ENCODE measurements around the gene FLACC1.

FLACC1 gene

GRCh38 chr2:201353116-201353515 lies 4.0 kb downstream of the FLACC1 start:
- Histone ChIP-seq H3K27me3 (ENCODE audit: insufficient read depth, poor library complexity, severe bottlenecking) (no peaks in the 10 kb centered on the region), H3K27ac (ENCODE audit: poor library complexity, severe bottlenecking) (no peak overlapping the region), H3K4me3 (ENCODE audit: severe bottlenecking) (no peak overlapping the region), H3K9me3 (ENCODE audit: severe bottlenecking) (no peaks in the 10 kb centered on the region), H3K36me3 (ENCODE audit: low read depth) (no peaks in the 10 kb centered on the region), H3K4me1 (ENCODE audit: insufficient read depth, poor library complexity, severe bottlenecking) (no peaks in the 10 kb centered on the region)
- TF ChIP-seq CTCF (IDR thresholded peaks at IDR 0.05; ENCODE audit: poor library complexity, severe bottlenecking) = no peak
- ATAC-seq (ENCODE audit: low read depth) = no peak
- no peak for DNase-seq (ENCODE audit: low spot score)

GRCh38 chr2:201350879-201351278 lies 6.3 kb downstream of the FLACC1 start:
- Histone ChIP-seq H3K9me3 (ENCODE audit: severe bottlenecking) (no peaks in the 10 kb centered on the region), H3K27ac (ENCODE audit: poor library complexity, severe bottlenecking) (no peak overlapping the region), H3K4me3 (ENCODE audit: severe bottlenecking) (no peak overlapping the region), H3K4me1 (ENCODE audit: insufficient read depth, poor library complexity, severe bottlenecking) (no peaks in the 10 kb centered on the region), H3K27me3 (ENCODE audit: insufficient read depth, poor library complexity, severe bottlenecking) (no peaks in the 10 kb centered on the region), H3K36me3 (ENCODE audit: low read depth) (no peaks in the 10 kb centered on the region)
- TF ChIP-seq CTCF (IDR thresholded peaks at IDR 0.05; ENCODE audit: poor library complexity, severe bottlenecking) = no peak
- DNase-seq (ENCODE audit: low spot score) (no peak), ATAC-seq (ENCODE audit: low read depth) (no peak)

GRCh38 chr2:201349601-201350000 lies 7.5 kb downstream of the FLACC1 start:
- Histone ChIP-seq H3K4me3 (ENCODE audit: severe bottlenecking) (no peak overlapping the region), H3K4me1 (ENCODE audit: insufficient read depth, poor library complexity, severe bottlenecking) (no peaks in the 10 kb centered on the region), H3K9me3 (ENCODE audit: severe bottlenecking) (no peaks in the 10 kb centered on the region), H3K27ac (ENCODE audit: poor library complexity, severe bottlenecking) (no peak overlapping the region), H3K36me3 (ENCODE audit: low read depth) (no peaks in the 10 kb centered on the region), H3K27me3 (ENCODE audit: insufficient read depth, poor library complexity, severe bottlenecking) (no peaks in the 10 kb centered on the region)
- DNase-seq (ENCODE audit: low spot score) (no peak), ATAC-seq (ENCODE audit: low read depth) (no peak)
- no peak for TF ChIP-seq CTCF (IDR thresholded peaks at IDR 0.05; ENCODE audit: poor library complexity, severe bottlenecking)

GRCh38 chr2:201348758-201349157 lies 8.4 kb downstream of the FLACC1 start:
- no peak for TF ChIP-seq CTCF (IDR thresholded peaks at IDR 0.05; ENCODE audit: poor library complexity, severe bottlenecking)
- H3K27ac ChIP-seq (ENCODE audit: poor library complexity, severe bottlenecking) = no peak overlapping the region
- H3K4me1 ChIP-seq (ENCODE audit: insufficient read depth, poor library complexity, severe bottlenecking) = no peaks in the 10 kb centered on the region
- H3K9me3 ChIP-seq (ENCODE audit: severe bottlenecking) = no peaks in the 10 kb centered on the region
- H3K36me3 ChIP-seq (ENCODE audit: low read depth) = no peaks in the 10 kb centered on the region
- DNase-seq (ENCODE audit: low spot score) (no peak), ATAC-seq (ENCODE audit: low read depth) (no peak)
- H3K4me3 ChIP-seq (ENCODE audit: severe bottlenecking) = no peak overlapping the region
- H3K27me3 ChIP-seq (ENCODE audit: insufficient read depth, poor library complexity, severe bottlenecking) = no peaks in the 10 kb centered on the region

- Histone ChIP-seq H3K9me3 (ENCODE audit: severe bottlenecking) (no peaks in the 10 kb centered on the region), H3K27ac (ENCODE audit: poor library complexity, severe bottlenecking) (no peak overlapping the region), H3K4me1 (ENCODE audit: insufficient read depth, poor library complexity, severe bottlenecking) (no peaks in the 10 kb centered on the region), H3K4me3 (ENCODE audit: severe bottlenecking) (no peak overlapping the region), H3K27me3 (ENCODE audit: insufficient read depth, poor library complexity, severe bottlenecking) (no peaks in the 10 kb centered on the region), H3K36me3 (ENCODE audit: low read depth) (no peaks in the 10 kb centered on the region)
- DNase-seq (ENCODE audit: low spot score) (no peak), ATAC-seq (ENCODE audit: low read depth) (no peak)
- TF ChIP-seq CTCF (IDR thresholded peaks at IDR 0.05; ENCODE audit: poor library complexity, severe bottlenecking) = no peak
Observed at GRCh38 chr2:201347138-201347537, 10.0 kb downstream of the FLACC1 start.

Data from RWPE2 (cell line).